MCF 10A (cell line): ENCODE results near the gene CFHR2. TPM values are rescaled to one million over a fixed set of nuclear protein-coding genes. Genes with fewer than 3 reads are reported as not detected.
A peak's percentile ranks its signal among the peaks of the same experiment; 100 is the strongest.

ENCODE experiments used
- BruUV-seq: library from RNA; stranded (reverse); fragments of 400-500 nt; replicated peaks from 2 replicates; lab custom pipeline; 2021; lab: Mats Ljungman, UMichigan
- CTCF ChIA-PET: fragments of 300-600 bp; sonication (Branson Sonifier 250); formaldehyde crosslinking; extraction: SDS; loops from one replicate; lab custom pipeline; 2021; ENCODE audit warnings: antibody characterized with exemption, inconsistent platforms; lab: Yijun Ruan, JAX
- POLR2A ChIA-PET: fragments of 300-600, 350-650 bp; sonication (Branson Sonifier 250); formaldehyde crosslinking; extraction: SDS; loops from one replicate; lab custom pipeline; 2020; ENCODE audit warnings: antibody characterized with exemption, inconsistent platforms; lab: Yijun Ruan, JAX
- DNase-seq: peaks from one replicate; pipeline ENCODE4 v3.0.0-alpha.2; 2018; ENCODE audit not compliant: unreplicated experiment
- H3K27ac Mint-ChIP-seq: one replicate; pipeline ENCODE4 v1.8.0; 2022; ENCODE audit warnings: mild to moderate bottlenecking, low read depth, mixed read lengths; ENCODE audit not compliant: unreplicated experiment
- H3K27me3 Mint-ChIP-seq: one replicate; pipeline ENCODE4 v1.8.0; 2022; ENCODE audit warnings: mixed read lengths; ENCODE audit not compliant: insufficient read depth, unreplicated experiment
- H3K36me3 Mint-ChIP-seq: one replicate; pipeline ENCODE4 v1.8.0; 2022; ENCODE audit warnings: mild to moderate bottlenecking, moderate library complexity, mixed read lengths; ENCODE audit not compliant: insufficient read depth, unreplicated experiment
- H3K4me1 Mint-ChIP-seq: one replicate; pipeline ENCODE4 v1.8.0; 2022; ENCODE audit warnings: mixed read lengths; ENCODE audit not compliant: insufficient read depth, unreplicated experiment
- H3K4me3 Mint-ChIP-seq: one replicate; pipeline ENCODE4 v1.8.0; 2022; ENCODE audit warnings: mild to moderate bottlenecking, moderate library complexity, mixed read lengths; ENCODE audit not compliant: unreplicated experiment
- H3K9me3 Mint-ChIP-seq: one replicate; pipeline ENCODE4 v1.8.0; 2022; ENCODE audit warnings: mixed read lengths; ENCODE audit not compliant: unreplicated experiment
- CTCF ChIP-seq: fragments of 200-600 bp; IDR thresholded peaks from one replicate; pipeline ENCODE4 v1.8.0; 2022; ENCODE audit warnings: antibody characterized with exemption, mild to moderate bottlenecking; ENCODE audit not compliant: unreplicated experiment
- intact Hi-C: fragments of 100-400 bp; cut with micrococcal nuclease; formaldehyde crosslinking; loops from 2 replicates; pipeline ENCODE4 v1.14.1; 2022
- total RNA-seq: library from RNA; stranded (reverse); gene quantifications from 2 replicates; pipeline ENCODE4 v1.2.3, GENCODE V29; 2022

The CFHR2 gene
- total RNA-seq, 1 experiment from 2014 or later: not detected

DNA sequence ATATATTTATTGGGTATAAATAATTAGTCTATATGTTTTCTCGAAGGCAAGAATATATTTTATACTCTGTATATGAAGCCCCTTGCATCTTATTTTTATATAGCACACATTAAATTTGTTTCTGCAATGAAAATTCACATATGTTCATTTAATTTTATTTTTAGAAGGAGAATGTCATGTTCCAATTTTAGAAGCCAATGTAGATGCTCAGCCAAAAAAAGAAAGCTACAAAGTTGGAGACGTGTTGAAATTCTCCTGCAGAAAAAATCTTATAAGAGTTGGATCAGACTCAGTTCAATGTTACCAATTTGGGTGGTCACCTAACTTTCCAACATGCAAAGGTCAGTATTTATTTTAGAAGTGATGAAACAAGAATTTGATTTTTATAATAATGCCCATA, 50.4 kb downstream of the CFHR2 start:
- no peak overlapping the region for H3K4me3 Mint-ChIP-seq
- BruUV-seq: no TSS peak
- no peak for TF ChIP-seq CTCF
- DNase-seq: no peak
- ChIA-PET CTCF (interaction anchor here (1.4 kb wide), 1 partner anchor 34 kb away, joined by 3 read pairs; no protein-coding TSS in a partner anchor), POLR2A (interaction anchor here (0.7 to 1.3 kb wide), 2 partner anchors 11 to 509 kb away, joined by 3 read pairs; no protein-coding TSS in a partner anchor)
- H3K36me3 Mint-ChIP-seq: no peaks in the 10 kb centered on the region
- no peak overlapping the region for H3K27ac Mint-ChIP-seq
- no peaks in the 10 kb centered on the region for H3K27me3 Mint-ChIP-seq
- intact Hi-C loops: no loop called here
- H3K4me1 Mint-ChIP-seq: no peaks in the 10 kb centered on the region
- H3K9me3 Mint-ChIP-seq: no peaks in the 10 kb centered on the region

DNA sequence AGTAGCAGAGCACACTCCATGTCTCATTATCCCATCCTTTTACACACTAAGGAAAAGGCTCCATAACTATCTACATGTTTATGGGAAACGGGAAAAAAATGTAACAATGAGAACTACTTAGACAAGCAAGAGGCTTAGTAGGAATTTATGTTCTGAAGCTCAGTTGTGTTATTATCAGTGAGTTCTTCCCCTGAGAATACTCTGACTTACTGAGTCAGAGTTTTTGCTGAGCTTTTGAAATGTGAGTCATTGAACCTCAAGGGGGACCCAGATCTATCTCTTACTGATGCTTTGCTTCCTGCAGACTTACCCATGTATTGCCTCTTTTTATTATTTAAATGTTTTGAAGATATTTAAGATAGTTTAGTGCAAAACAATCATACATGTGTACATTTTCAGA, 53.9 kb downstream of the CFHR2 start:
- Mint-ChIP-seq H3K4me3 (no peak overlapping the region), H3K27me3 (no peaks in the 10 kb centered on the region), H3K27ac (no peak overlapping the region), H3K4me1 (no peaks in the 10 kb centered on the region), H3K9me3 (no peaks in the 10 kb centered on the region), H3K36me3 (no peaks in the 10 kb centered on the region)
- intact Hi-C loops: no loop called here
- ChIA-PET POLR2A (no interaction called here), CTCF (no interaction called here)
- BruUV-seq: no TSS peak
- peak; percentile 42 for DNase-seq
- TF ChIP-seq CTCF: no peak

DNA sequence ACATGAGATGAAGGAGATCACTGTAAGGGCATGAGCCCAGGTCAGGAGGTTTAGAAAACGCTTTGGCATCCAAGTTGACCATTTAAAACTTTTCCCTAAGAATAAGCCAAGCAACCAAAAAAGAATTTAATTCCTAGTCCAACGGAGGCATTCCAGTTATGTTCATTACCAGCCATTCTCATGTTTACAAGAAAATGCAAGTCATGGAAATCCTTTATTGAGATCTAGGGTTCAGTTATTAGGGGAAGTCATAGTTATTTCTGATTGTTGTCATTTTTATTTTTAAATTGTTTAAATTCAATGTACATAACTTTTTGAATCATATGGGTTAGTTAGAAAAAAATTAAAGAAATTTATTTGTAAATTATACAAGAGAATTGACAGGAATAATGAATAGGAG, 58.3 kb downstream of the CFHR2 start:
- Mint-ChIP-seq H3K4me3 (no peak overlapping the region), H3K27ac (no peak overlapping the region), H3K36me3 (no peaks in the 10 kb centered on the region), H3K27me3 (no peaks in the 10 kb centered on the region), H3K4me1 (no peaks in the 10 kb centered on the region), H3K9me3 (no peaks in the 10 kb centered on the region)
- intact Hi-C loops: no loop called here
- no TSS peak for BruUV-seq
- no peak for TF ChIP-seq CTCF
- ChIA-PET POLR2A (no interaction called here), CTCF (no interaction called here)
- DNase-seq: no peak

DNA sequence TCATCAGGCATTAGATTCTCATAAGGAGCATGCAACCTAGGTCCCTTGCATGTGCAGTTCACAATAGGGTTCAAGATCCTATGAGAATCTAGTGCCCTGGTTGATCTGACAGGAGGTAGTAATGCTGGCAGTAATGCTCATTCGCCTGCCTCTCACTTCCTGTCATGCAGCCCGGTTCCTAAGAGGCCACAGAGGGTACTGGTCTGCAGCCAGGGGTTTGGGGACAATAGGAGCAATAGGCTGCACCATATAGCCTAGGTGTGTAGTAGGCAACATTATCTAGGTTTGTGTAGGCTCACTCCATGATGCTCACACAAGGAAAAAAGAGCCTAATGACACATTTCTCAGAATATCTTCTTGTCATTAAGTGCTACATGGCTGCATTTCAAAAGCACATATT, 59.6 kb downstream of the CFHR2 start:
- no peaks in the 10 kb centered on the region for H3K9me3 Mint-ChIP-seq
- no peaks in the 10 kb centered on the region for H3K36me3 Mint-ChIP-seq
- no TSS peak for BruUV-seq
- no peak for DNase-seq
- POLR2A ChIA-PET: no interaction called here
- CTCF ChIA-PET: no interaction called here
- intact Hi-C loops: no loop called here
- no peaks in the 10 kb centered on the region for H3K4me1 Mint-ChIP-seq
- H3K27me3 Mint-ChIP-seq: no peaks in the 10 kb centered on the region
- H3K4me3 Mint-ChIP-seq: no peak overlapping the region
- H3K27ac Mint-ChIP-seq: no peak overlapping the region
- TF ChIP-seq CTCF: no peak
